IPS-18a (cell line): ENCODE measurements around the gene TP53BP2.
"Not testable (repeated sequence)": the region's sequence is repeated elsewhere in the genome, so short reads cannot be mapped to it uniquely, and the experiment has no call there.

Experiments used
- H3K27ac ChIP-seq: one replicate; pipeline ENCODE4 v1.5.1; 2013; ENCODE audit warnings: low read length
- H3K27me3 ChIP-seq: one replicate; pipeline ENCODE4 v1.6.1; 2013; ENCODE audit warnings: mild to moderate bottlenecking, low read length; ENCODE audit not compliant: control insufficient read depth, insufficient read depth
- H3K36me3 ChIP-seq: one replicate; pipeline ENCODE4 v1.6.1; 2013; ENCODE audit warnings: low read depth, low read length; ENCODE audit not compliant: control insufficient read depth
- H3K4me1 ChIP-seq: one replicate; pipeline ENCODE4 v1.6.1; 2013; ENCODE audit warnings: low read depth, low read length; ENCODE audit not compliant: control insufficient read depth
- H3K4me3 ChIP-seq: one replicate; pipeline ENCODE4 v1.5.1; 2013; ENCODE audit warnings: low read length
- H3K9ac ChIP-seq: one replicate; pipeline ENCODE4 v1.6.1; 2013; ENCODE audit warnings: mild to moderate bottlenecking, low read length, moderate library complexity
- H3K9me3 ChIP-seq: one replicate; pipeline ENCODE4 v1.6.1; 2013; ENCODE audit warnings: low read depth, low read length; ENCODE audit not compliant: control insufficient read depth

TP53BP2 gene

DNA sequence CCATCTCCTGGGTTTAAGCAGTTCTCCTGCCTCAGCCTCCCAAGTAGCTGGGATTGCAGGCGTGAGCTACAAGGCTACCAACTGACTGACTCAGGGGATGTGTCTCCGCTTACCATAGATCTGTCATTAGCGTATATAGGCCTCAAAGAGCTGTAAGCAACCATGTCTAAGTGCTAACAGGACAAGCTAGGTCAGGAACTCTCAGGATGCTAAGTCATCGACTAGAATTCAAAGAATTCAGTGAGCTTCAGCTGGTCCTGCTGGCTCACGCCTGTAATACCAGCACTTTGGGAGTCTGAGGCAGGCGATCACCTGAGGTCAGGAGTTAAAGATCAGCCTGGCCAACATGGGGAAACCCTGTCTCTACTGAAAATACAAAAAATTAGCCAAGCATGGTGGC lies 103.9 kb downstream of the TP53BP2 start:
- peaks cover under 1% of the 10 kb centered on the region for H3K27me3 ChIP-seq
- no peaks in the 10 kb centered on the region for H3K9me3 ChIP-seq
- no peaks in the 10 kb centered on the region for H3K4me1 ChIP-seq
- no peak overlapping the region for H3K9ac ChIP-seq
- H3K27ac ChIP-seq: no peak overlapping the region
- H3K4me3 ChIP-seq: no peak overlapping the region
- no peaks in the 10 kb centered on the region for H3K36me3 ChIP-seq

DNA sequence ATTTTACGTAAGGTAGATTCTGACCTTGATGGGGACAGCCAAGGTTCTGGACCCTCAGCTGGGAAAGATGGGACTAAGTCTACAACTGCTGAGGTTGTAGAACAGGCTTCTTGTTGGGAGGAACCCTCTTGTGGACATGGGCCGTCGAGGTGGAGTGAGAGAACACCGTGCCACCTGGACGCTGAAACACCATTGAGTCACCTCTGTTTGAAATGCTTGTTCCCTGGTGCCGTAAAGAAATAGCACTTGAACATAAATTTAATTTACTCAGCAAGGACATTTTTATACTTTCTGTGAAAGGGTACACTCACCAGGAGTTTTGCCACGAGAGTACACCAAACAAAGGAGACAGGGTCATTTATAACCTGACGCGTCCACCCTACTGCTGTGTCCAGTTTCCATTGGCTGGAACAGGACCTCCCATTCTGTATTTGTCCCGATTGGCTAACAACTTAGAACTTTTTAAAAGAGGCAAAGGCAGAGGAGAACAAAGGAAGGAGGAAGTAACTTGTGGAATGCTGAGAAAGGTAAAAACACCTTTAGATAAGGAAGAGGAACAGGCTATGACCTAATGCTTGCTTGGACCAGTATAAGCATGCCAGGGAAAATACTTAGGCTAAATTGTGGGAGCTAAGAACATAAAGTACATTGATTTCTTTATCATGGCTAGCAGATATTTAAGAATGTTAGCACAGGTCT lies 105.6 kb downstream of the TP53BP2 start:
- H3K9me3 ChIP-seq, H3K4me1 ChIP-seq, H3K4me3 ChIP-seq, H3K27ac ChIP-seq, H3K9ac ChIP-seq, H3K36me3 ChIP-seq, H3K27me3 ChIP-seq: not testable (repeated sequence)

DNA sequence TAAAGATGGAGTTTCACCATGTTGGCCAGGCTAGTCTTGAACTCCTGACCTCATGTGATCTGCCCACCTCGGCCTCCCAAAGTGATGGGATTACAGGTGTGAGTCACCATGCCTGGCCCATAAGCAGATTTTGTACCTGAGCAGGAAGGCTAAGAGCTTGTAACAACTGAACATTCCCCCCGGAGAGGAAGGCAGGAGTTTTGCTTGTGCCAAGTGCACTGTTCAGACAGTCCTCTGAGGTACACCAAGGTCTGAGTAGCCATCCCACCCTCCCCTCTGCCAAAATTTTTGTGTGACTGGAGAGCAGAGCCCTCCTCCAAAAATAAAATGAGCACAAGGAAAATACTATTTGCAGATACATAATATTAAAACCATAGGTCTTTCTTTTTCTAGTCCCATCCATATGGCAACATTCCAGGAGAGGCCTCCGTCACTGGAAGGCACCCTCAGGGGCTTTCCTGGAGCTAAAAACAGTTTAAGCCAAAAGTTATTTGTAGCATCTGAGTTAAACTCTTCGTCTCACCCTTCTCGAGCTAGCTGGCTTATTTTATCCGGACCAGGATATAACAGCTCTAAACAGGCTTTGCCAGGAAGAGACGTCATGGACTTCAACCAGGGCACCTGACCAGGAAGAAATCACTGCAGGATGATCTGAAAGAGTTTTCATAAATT lies 106.2 kb downstream of the TP53BP2 start:
- Histone ChIP-seq H3K4me3 (no peak overlapping the region), H3K36me3 (no peaks in the 10 kb centered on the region), H3K27ac (no peak overlapping the region)

DNA sequence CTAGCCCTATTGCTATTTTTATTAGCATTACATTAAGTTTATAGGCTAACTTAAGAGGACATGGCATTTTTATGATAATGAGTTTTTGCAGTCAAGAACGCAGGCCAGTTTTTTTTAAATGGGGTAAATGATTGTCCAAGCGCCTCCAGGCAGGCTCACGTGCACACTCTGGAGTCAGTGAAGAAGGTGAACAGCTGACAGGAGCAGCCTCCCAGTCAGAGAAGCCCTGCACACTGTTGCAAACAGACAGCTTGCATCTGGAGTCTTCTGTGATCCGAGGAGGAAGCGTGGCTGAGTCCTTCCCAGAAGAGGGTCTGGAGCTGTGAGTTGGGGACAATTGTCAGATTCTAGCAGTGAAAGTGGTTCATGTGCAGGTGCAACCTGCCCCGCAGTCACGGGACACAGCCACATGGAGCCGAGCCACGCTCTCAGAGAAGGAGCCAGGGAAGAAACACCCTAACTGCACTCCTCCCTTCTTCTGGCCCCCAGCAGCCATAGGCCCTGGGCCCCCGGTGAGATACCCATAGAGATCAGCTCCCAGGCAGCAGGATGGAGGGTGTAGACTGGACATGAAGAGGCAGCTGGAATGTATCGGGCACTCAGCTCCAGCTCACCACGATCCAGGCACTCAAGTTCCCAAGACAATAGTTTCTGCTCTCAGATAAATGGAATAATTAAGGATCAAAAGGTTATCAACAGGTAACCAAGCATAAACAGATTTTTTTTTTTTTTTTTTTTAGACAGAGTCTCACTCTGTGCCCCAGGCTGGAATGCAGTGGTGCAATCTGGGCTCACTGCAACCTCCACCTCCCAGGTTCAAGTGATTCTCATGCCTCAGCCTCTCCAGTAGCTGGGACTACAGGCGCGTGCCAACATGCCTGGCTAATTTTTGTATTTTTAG lies 107.0 kb downstream of the TP53BP2 start:
- H3K36me3 ChIP-seq: no peaks in the 10 kb centered on the region
- H3K4me1 ChIP-seq: peaks cover 3% of the 10 kb centered on the region
- H3K27ac ChIP-seq: no peak overlapping the region
- no peak overlapping the region for H3K9ac ChIP-seq
- H3K9me3 ChIP-seq: no peaks in the 10 kb centered on the region
- no peaks in the 10 kb centered on the region for H3K27me3 ChIP-seq
- no peak overlapping the region for H3K4me3 ChIP-seq

More for the DNA sequence above, 106.2 kb downstream of the TP53BP2 start:
- Histone ChIP-seq H3K9ac (no peak overlapping the region), H3K9me3 (no peaks in the 10 kb centered on the region), H3K27me3 (no peaks in the 10 kb centered on the region), H3K4me1 (no peaks in the 10 kb centered on the region)

DNA sequence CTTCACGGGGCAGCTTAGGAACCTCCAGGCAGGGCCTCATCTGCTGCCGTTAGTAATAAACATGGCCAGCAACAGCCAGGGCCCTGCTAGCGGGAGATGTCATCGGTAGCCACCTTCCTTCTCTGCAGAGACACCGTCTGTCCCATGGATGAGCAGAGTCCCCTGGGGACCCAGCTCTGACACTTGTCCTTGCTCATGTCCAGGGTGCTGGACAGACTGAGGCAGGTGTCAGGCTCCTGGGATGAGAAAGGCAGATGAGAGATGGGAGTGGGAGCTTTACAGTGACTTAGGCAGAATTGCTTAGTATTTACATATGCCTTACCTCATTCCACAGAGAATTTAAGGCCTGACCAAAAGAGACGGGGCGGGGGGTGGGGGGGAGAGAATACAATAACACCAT lies 108.4 kb downstream of the TP53BP2 start:
- Histone ChIP-seq H3K4me3 (no peak overlapping the region), H3K36me3 (no peaks in the 10 kb centered on the region), H3K27ac (no peak overlapping the region), H3K27me3 (peaks cover 3% of the 10 kb centered on the region), H3K9me3 (no peaks in the 10 kb centered on the region), H3K4me1 (peaks cover 12% of the 10 kb centered on the region), H3K9ac (no peak overlapping the region)

DNA sequence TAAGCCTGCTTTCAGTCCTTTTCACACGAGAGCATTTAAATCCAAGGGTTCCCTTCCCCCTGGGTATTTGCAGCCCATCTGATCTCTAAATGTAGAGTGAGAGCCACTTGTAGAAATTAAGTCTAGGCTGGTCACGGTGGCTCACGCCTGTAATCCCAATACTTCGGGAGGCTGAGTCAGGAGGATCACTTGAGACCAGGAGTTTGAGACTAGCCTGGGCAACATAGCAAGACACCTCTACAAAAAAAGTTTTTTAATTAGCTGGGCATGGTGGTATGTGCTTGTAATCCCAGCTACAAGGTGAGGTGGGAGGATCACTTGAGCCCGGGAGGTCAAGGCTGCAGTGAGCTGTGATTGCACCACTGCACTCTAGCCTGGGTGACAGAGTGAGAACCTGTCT lies 109.1 kb downstream of the TP53BP2 start:
- Histone ChIP-seq H3K4me1 (peaks cover 12% of the 10 kb centered on the region), H3K27me3 (peaks cover 10% of the 10 kb centered on the region)
- not testable (repeated sequence) for H3K9ac ChIP-seq, H3K36me3 ChIP-seq, H3K4me3 ChIP-seq, H3K27ac ChIP-seq, H3K9me3 ChIP-seq

DNA sequence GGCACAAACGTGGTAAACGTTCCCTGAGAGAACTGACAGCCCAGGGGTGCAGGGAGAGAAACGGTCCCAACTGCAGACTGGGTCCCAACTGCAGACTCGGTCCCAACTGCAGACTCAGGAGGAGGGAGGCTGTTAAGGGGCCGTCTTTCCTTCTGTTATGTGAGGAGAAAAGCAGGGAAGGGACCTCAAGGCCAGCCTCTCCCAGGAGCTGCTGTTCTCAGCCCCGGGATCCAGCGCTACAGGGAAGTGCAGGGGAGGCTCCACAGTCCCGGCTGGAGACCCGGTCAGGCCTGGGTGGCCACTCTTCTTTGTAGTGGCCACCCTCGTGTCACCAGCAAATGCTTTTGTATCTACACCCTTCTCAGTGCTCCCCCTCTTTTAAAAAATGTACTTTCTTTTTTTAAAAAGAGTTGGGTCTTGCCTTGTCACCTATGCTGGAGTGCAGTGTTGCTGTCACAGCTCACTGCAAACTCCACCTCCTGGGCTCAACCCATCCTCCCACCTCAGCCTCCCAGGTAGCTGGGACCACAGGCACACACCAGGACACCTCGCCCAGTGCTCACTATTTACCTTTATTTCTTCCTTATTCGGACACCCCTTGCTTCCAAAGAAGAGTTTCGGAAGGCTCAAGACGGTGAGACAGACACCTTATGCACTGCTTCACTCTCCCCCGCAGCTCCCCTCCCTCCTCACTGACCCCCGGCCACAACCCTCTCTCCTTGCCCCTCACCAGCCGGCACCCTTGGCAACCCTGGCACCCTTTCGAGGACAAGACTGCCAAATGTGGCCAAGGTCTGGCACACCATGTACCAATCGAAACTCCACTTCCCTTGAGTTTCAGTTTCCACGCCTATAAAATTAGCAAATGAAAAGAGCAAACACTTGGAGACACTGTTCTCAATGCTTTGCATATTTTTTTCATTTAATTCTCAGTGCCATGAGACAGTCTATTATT lies 111.6 kb downstream of the TP53BP2 start:
- Histone ChIP-seq H3K9ac (no peak overlapping the region), H3K27me3 (peaks cover 32% of the 10 kb centered on the region), H3K36me3 (no peaks in the 10 kb centered on the region), H3K27ac (no peak overlapping the region), H3K4me3 (no peak overlapping the region), H3K4me1 (peaks cover 19% of the 10 kb centered on the region), H3K9me3 (no peaks in the 10 kb centered on the region)

DNA sequence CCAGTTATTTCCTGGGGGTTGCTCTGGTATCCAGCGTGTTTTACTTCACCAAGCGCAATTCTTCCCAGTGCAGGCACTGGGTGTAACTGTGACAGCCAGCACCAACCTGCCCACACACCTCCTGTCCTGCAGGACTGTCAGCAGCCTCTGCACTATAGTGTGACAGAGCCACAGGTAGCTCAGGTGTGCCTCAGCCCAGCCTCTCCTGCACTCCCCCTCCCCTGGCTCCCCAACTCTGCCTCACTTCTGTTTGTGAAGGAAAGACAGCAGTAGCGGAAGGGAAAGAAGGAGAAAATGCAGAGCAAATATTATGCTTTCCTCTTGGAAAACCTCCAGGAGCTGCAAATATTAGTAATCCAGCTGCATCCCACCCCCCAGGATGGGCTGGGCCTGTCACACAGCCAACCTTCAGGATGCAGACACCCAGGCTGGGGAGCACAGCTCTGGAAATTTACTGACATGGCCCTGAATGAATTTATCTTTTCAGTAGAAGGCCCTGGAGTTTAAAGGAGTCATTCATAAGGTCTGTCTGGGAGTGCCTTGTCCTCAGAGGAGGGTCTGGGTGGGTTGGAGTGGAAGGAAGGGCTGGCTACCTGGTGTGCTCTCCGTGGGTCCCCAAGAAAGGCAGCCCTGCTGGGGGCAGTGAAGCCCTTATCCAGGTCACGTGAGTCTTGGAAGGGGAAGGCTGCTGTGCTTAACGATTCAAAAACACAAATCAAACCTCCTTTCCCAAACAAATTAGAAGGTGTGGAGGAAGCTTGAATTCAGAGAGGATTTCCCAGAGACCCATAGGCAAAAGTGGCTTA lies 112.6 kb downstream of the TP53BP2 start:
- Histone ChIP-seq H3K4me3 (no peak overlapping the region), H3K9me3 (no peaks in the 10 kb centered on the region), H3K27ac (no peak overlapping the region), H3K27me3 (peaks cover 42% of the 10 kb centered on the region), H3K4me1 (peaks cover 19% of the 10 kb centered on the region), H3K9ac (no peak overlapping the region), H3K36me3 (no peaks in the 10 kb centered on the region)

DNA sequence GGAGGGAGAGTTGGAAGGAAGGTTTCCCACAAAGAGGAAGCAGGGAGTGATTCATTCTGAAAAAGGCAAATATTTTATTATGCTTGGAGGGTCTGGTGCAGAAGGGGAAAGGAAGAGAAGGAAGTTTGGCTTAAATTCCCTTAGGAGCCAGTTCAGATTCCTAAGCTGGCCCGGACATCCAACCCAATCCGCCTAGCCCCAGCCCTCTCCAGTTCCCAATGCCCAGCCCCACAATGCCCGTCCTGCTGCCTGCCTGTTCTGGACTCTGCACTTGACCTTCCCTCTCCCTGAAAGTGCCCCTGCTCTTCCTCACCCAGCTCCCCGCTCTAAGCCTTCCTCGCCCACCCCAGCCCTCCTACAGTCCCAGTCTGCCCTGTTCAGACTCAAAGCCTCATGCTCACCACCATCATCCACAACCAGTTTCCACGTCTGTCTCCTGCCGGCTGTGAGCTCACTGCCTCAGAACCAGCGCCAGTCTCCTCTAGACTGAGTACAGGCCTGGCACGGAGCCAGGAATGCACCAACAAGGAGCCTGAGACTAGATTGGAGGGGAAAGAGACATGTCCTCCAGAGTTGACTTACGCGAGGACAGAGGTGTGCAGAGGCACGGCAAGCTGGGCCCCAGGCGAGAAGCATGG lies 114.5 kb downstream of the TP53BP2 start:
- no peaks in the 10 kb centered on the region for H3K9me3 ChIP-seq
- H3K9ac ChIP-seq: no peak overlapping the region
- H3K4me3 ChIP-seq: no peak overlapping the region
- H3K36me3 ChIP-seq: no peaks in the 10 kb centered on the region
- peaks cover 51% of the 10 kb centered on the region for H3K27me3 ChIP-seq
- peaks cover 34% of the 10 kb centered on the region for H3K4me1 ChIP-seq
- H3K27ac ChIP-seq: no peak overlapping the region

DNA sequence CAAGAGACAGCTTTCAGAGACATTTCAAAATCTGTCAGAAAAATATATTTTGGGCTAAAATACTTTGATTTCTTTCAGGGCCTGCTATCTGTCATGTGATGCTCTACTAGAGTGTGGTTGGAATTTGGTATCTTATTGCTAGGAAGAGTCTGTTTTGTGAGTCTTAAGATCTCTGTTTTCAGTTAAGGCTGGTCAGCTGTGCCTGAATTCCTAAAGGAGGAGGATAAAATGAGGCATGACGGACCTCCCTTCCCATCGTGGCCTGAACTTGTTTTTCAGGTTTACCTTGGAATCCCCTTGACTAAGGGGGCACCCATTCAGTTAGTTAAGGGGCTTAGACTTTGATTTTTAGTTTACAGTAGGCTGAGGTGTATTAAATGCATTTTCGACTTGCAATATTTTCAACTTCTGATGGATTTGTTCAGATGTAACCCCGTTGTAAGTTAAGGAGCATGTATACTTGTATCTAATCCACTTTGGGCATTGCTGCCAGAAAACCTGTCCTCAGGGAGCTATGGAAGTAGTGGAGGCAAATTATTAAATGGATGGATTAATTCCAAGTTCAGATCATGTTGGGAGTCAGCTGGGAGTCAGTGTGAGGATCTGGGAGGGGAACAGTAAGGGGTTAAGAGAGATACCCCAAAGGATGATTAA lies 115.1 kb downstream of the TP53BP2 start:
- H3K27ac ChIP-seq: no peak overlapping the region
- H3K27me3 ChIP-seq: peaks cover 51% of the 10 kb centered on the region
- no peak overlapping the region for H3K4me3 ChIP-seq
- no peak overlapping the region for H3K9ac ChIP-seq
- no peaks in the 10 kb centered on the region for H3K9me3 ChIP-seq
- H3K4me1 ChIP-seq: peaks cover 40% of the 10 kb centered on the region
- H3K36me3 ChIP-seq: no peaks in the 10 kb centered on the region
